ENCODE results near the gene TNS4. TPM values are rescaled to one million over a fixed set of nuclear protein-coding genes. Genes with fewer than 3 reads are reported as not detected.

TNS4 gene
- total and polyA plus RNA-seq, 2 donors (not counting 1 experiment from before 2014, with no cell fraction given) = not detected

- TF ChIP-seq CTCF (IDR thresholded peaks at IDR 0.05) = no peak
- TF ChIP-seq EZH2 (IDR thresholded peaks at IDR 0.05; ENCODE audit: borderline replicate concordance, insufficient read depth, low read depth, low read length, poor library complexity, severe bottlenecking) = no peak
- no peak for DNase-seq
- intact Hi-C loops (cut with micrococcal nuclease) = no loop called here
These were observed 36.9 kb upstream of the TNS4 start for GRCh38 chr17:40538019-40538935.

More at GRCh38 chr17:40538019-40538935, 36.9 kb upstream of the TNS4 start:
- ATAC-seq (ENCODE audit: low read depth) = no peak
- Mint-ChIP-seq H3K9me3 (ENCODE audit: insufficient read depth) (no peaks in the 10 kb centered on the region), H3K27ac (peak overlapping the region; percentile 56), H3K4me1 (peaks cover 78% of the 10 kb centered on the region), H3K27me3 (no peaks in the 10 kb centered on the region), H3K4me3 (no peak overlapping the region)
- Histone ChIP-seq H3K27me3 (replicated peaks in 1 of 4; ENCODE audit: control extremely low read depth in 1 of 4, control insufficient read depth in 3 of 4, insufficient read depth in 4 of 4, low read length in 3 of 4) (no peaks in the 10 kb centered on the region), H3K9ac (ENCODE audit: low read length) (no peak overlapping the region), H3K4me2 (replicated peaks; ENCODE audit: low read depth, low read length, poor library complexity, severe bottlenecking) (no peak overlapping the region), H3K27ac (ENCODE audit: low read length in 2 of 2) (peak overlapping the region in 1 of 2 donors; percentile 24), H3K4me1 (ENCODE audit: control insufficient read depth in 2 of 2, insufficient read depth in 2 of 2, low read length in 2 of 2) (peaks cover 46 to 77% of the 10 kb centered on the region in 2 donors), H3K9me3 (ENCODE audit: control extremely low read depth in 1 of 3, control insufficient read depth in 2 of 3, insufficient read depth in 1 of 3, low read length in 2 of 3) (no peaks in the 10 kb centered on the region), H4K20me1 (ENCODE audit: control insufficient read depth, insufficient read depth, low read length, poor library complexity, severe bottlenecking) (no peaks in the 10 kb centered on the region), H3K4me3 (ENCODE audit: control extremely low read depth in 1 of 5, extremely low read depth in 1 of 5, insufficient read depth in 1 of 5, low read depth in 2 of 5, low read length in 4 of 5) (no peak overlapping the region), H3K79me2 (ENCODE audit: control insufficient read depth, insufficient read depth, low read length) (no peaks in the 10 kb centered on the region), H3K36me3 (replicated peaks in 1 of 2; ENCODE audit: control extremely low read depth in 1 of 2, control insufficient read depth in 1 of 2, extremely low read depth in 1 of 2, insufficient read depth in 2 of 2, low read length in 1 of 2) (no peaks in the 10 kb centered on the region), H2AFZ (ENCODE audit: insufficient read depth, low read depth, low read length, poor library complexity, severe bottlenecking) (no peak overlapping the region)
- 98% methylated on average over 10 of the region's 15 CpGs for WGBS (ENCODE audit: insufficient coverage)
- POLR2A ChIA-PET = interaction anchor here (0.7 to 1.8 kb wide), 3 partner anchors 10 to 101 kb away, joined by 3 to 13 read pairs (median 10); no protein-coding TSS in a partner anchor
- CTCF ChIA-PET = interaction anchor here (0.7 to 15.0 kb wide), 4 partner anchors 10 to 77 kb away, joined by 3 to 329 read pairs (median 10); no protein-coding TSS in a partner anchor

Data from B cell (primary cell).